ENCODE data around the gene KCNK18. TPM values are rescaled to one million over a fixed set of nuclear protein-coding genes. Genes with fewer than 3 reads are reported as not detected.
"Not testable (repeated sequence)": the region's sequence is repeated elsewhere in the genome, so short reads cannot be mapped to it uniquely, and the experiment has no call there.

KCNK18 gene
- total RNA-seq, 1 donor from 2014 or later = not detected

DNA sequence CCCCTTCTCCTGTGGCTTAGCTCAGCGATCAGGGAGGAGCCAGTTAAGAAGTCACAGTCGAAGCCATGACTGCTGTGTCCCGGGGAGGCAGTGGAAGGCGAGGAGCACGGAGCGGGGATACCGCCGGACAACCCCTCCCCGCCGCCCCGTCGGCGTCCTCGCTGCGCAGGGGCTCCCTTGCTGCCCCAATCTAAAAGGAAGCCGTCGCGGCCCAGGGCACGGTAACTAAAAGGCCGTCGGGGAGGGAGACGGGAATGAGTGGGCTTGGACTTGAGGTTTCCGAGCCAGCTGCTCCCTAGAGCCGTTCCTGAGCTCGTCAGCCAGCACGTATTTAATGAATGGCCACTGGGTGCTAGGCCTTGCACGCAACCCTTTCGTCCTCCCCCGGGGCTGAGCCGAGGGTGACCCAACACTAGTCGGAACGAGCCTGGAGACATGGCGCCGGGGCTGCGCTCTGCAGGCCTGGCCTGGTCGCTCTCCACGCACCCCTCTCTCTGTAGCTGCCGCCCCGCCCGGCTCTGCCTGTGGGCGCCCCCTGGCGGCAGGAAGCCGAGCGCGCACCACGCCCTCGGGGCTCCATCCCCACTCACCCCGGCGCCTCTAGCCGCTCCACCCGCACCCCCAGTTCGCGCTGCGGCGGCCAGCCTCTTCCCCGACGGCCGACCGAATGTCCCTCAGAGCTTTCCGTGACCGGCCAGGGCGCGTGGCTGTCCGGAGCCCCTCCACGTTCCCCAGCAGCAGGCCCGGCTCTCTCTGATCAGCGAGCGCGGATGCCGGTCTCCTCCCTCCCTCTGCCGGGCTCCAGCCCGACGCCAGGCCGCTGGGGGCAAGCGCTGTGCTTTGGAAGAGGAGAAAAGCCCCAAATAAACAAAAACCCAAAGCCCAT is 29.3 kb upstream of the KCNK18 start:
- DNase-seq (peak; percentile 78), ATAC-seq (ENCODE audit: poor library complexity) (peak; percentile 93)
- intact Hi-C loops (cut with DNase I) = no loop called here

DNA sequence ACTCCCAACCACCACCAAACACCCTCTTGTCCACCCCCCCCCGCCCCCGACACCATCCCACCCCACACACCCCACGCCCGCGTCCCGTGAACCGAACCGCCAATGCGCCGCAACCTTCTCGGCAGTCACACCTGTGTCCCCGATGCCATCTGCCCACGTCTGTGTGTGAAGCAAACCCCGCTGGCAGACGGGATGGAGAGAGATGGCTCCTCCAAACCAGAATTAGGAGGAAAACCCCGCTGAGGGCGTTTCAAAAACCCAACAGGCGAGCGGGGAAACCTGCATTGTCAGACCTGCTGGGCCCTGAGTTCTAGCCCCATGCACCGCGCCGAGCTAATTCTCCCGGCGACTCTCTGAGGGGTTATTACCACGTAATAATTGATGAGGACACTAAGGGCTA is 28.6 kb upstream of the KCNK18 start:
- ATAC-seq (ENCODE audit: poor library complexity) (no peak), DNase-seq (no peak)
- intact Hi-C loops (cut with DNase I) = no loop called here

DNA sequence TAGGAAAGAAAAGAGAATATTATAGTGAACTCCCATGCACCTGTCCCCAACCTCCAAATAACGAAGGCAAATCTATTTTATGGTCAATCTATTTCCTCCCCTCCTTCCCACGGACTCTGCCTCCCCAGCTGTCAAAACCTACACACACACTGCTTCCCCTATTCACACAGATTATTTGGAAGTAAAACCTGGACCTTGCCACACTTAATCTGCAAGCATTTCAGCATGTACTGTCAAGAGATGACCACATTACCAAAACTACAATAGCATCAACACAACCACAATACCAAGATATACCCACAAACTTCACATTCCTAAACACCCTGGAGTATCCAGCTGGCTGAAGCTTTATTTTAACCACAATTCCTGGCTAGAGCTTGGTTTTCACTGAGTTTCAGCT is 27.8 kb upstream of the KCNK18 start:
- ATAC-seq (ENCODE audit: poor library complexity) = no peak
- intact Hi-C loops (cut with DNase I) = no loop called here

DNA sequence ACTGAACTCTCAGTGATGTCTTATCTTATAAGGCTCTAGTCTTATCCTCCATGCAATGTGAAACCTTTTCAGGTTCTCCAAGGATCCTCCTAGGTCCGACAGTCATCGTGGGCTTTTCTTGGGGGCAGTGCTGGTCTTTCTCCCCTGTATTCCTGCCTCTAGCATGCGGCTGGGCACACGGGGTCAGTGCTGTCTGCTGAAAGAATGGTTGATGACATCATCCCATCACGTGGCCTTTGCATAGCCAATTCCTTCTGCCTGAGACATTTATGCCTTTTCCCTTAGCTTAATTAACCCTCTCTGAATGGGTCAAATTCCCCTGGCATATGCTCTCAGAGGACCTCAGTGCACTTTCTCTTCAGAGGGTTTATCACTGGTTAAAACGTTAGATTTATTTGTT is 27.0 kb upstream of the KCNK18 start:
- no peak for ATAC-seq (ENCODE audit: poor library complexity)
- intact Hi-C loops (cut with DNase I) = loop anchor here (5.0 kb wide), 1 partner anchor 488 kb away; no protein-coding TSS in a partner anchor

More for the DNA sequence above, 27.8 kb upstream of the KCNK18 start:
- no peak for DNase-seq

GRCh38 chr10:117174439-117175214 is 22.7 kb upstream of the KCNK18 start:
- peak; percentile 97 for ATAC-seq (ENCODE audit: poor library complexity)
- intact Hi-C loops (cut with DNase I) = loop anchor here (5.0 kb wide), 1 partner anchor 492 kb away; no protein-coding TSS in a partner anchor
- DNase-seq = peak; percentile 76

More for the DNA sequence above, 27.0 kb upstream of the KCNK18 start:
- no peak for DNase-seq

GRCh38 chr10:117175215-117175900 is 21.9 kb upstream of the KCNK18 start:
- intact Hi-C loops (cut with DNase I) = no loop called here
- DNase-seq (peak; percentile 54), ATAC-seq (ENCODE audit: poor library complexity) (peak; percentile 55)

DNA sequence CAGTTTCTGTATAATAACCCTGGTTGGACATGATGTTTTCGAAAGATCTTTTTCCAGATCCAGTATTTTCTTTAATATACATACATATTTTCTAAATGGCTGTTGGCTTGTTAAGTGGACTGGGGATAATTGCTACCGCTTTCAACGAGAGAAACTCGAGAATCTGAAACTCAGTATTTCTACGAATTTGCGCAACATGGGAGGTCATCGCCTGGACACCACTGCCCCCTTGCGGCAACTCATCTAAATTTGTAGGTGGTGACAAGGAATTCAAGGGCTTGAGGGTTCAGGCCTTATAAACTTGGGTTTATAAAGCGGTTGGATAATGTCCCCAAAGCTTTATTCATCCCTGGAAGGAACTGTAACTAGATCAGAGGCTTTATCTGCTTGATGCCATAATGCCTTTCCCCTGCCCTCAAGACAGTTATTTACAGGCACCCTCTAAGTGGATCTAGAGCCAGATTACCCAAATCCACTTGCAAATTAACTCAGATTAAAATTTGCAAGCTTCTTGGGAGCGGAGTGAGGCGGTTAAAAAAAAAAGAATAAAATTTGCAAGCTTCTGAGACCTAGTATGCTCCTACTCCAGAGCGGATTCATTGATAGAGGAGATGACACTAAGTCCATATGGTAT is 21.3 kb upstream of the KCNK18 start:
- ATAC-seq (ENCODE audit: poor library complexity) = peak; percentile 86

GRCh38 chr10:117178190-117178589 is 19.1 kb upstream of the KCNK18 start:
- no peak for ATAC-seq (ENCODE audit: poor library complexity)
- intact Hi-C loops (cut with DNase I) = no loop called here

More for the DNA sequence above, 21.3 kb upstream of the KCNK18 start:
- intact Hi-C loops (cut with DNase I) = loop anchor here (2.0 kb wide), 1 partner anchor 379 kb away; no protein-coding TSS in a partner anchor
- DNase-seq = peak; percentile 86

GRCh38 chr10:117184296-117184695 is 13.0 kb upstream of the KCNK18 start:
- ATAC-seq (ENCODE audit: poor library complexity) = no peak
- DNase-seq = no peak
- intact Hi-C loops (cut with DNase I) = no loop called here

More at GRCh38 chr10:117178190-117178589, 19.1 kb upstream of the KCNK18 start:
- no peak for DNase-seq

- DNase-seq (no peak), ATAC-seq (ENCODE audit: poor library complexity) (no peak)
- intact Hi-C loops (cut with DNase I) = no loop called here
Observed at GRCh38 chr10:117184821-117185220, 12.5 kb upstream of the KCNK18 start.

DNA sequence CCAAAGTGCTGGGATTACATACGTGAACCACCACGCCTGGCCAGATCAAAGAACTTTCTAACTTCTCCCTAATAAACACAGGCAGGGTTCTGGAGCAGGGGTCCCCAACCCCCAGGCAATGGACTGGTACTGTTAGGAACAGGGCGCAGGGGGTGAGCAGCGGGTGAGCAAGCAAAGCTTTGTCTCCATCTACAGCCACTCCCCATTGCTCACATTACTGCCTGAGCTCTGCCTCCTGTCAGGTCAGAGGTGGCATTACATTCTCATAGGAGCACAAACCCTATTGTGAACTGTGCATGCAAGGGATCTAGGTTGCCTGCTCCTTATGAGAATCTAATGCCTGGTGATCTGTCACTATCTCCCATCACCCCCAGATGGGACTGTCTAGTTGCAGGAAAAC is 11.5 kb upstream of the KCNK18 start:
- ATAC-seq (ENCODE audit: poor library complexity); DNase-seq; intact Hi-C loops (cut with DNase I): not testable (repeated sequence)

- intact Hi-C loops (cut with DNase I) = no loop called here
- ATAC-seq (ENCODE audit: poor library complexity) (no peak), DNase-seq (no peak)
Observed at GRCh38 chr10:117186832-117187615, 10.3 kb upstream of the KCNK18 start.

DNA sequence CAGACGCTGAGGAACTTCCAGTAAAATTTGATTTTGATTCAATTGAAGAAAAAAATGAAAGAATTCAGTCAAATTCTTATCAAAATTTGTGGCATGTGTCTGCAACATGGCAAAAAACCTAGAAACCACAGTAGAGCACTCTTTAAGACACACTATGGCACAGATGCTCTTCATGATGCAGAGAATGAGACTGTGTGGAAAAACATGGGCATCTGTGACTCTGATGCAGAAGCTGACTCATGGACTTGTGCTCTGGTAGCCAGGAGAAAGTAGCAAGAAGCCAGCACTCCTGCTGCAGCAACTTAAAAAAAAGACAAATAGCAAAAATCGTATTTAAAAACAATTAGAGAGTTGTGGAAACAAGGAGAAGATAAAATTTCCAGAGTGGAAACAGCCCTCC is 8.9 kb upstream of the KCNK18 start:
- intact Hi-C loops (cut with DNase I) = no loop called here
- ATAC-seq (ENCODE audit: poor library complexity) = no peak
- DNase-seq = no peak

- ATAC-seq (ENCODE audit: poor library complexity) = no peak
Observed at GRCh38 chr10:117189557-117189956, 7.7 kb upstream of the KCNK18 start.

GRCh38 chr10:117198088-117198487 is 799 bp downstream of the KCNK18 start:
- no peak for DNase-seq
- ATAC-seq (ENCODE audit: poor library complexity) = no peak
- intact Hi-C loops (cut with DNase I) = no loop called here

More at GRCh38 chr10:117189557-117189956, 7.7 kb upstream of the KCNK18 start:
- intact Hi-C loops (cut with DNase I) = no loop called here
- DNase-seq = no peak

DNA sequence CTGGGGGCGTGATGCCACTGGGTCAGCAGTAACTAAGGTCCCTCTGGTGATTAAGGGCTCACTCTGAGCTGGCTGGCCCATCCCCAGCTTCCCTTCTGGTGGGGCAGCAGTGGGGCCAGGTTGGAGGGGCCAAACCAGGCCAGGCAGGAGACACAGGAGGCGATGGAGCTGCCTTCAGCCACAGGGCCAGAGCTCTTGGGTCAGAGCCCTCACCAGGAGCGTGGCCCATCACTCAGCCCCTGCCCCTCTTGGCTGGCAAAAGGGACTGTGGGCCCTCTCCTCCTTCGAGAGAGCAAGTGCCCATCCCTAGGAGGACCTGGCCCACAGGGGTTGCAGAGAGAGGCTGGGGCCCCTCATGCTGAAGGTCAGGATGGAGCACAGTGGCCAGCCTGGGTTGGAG is 4.5 kb downstream of the KCNK18 start:
- ATAC-seq (ENCODE audit: poor library complexity) (no peak), DNase-seq (no peak)
- intact Hi-C loops (cut with DNase I) = no loop called here

DNA sequence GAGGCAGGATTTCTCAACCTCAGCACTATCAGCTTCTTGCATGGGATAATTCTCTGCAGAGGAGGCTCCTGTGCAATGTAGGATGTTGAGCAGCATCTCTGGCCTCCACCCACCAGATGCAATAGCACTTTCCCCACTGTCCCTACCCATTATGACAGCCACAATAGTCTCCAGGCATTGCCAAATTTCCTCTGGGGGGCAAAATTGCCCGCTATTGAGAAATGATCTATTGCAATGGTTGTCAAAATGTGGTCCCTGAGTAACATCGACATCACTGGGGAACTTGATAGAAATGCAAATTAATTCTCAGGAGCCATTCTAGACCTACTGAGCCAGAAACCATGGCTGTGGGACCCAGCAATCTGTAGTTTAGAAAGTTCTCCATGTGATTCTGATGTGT is 7.0 kb downstream of the KCNK18 start:
- intact Hi-C loops (cut with DNase I) = no loop called here
- DNase-seq = no peak
- ATAC-seq (ENCODE audit: poor library complexity) = no peak

DNA sequence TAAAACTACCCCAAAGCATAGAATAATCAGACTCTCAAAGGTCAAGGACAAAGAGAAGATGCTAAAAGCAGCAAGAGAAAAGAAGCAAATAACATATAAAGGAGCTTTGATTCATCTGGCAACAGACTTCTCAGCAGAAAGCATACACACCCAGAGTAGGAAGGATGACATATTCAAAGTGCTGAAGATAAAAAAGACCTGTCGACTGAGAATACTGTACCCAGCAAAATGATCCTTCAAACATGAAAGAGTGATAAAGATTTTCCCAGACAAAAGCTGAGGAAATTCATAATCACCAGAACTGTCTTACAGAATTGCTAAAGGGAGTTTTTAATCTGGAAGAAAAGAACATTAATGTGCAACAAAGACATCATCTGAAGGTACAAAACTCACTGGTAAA is 14.9 kb downstream of the KCNK18 start:
- ATAC-seq (ENCODE audit: poor library complexity) = no peak
- intact Hi-C loops (cut with DNase I) = loop anchor here (10.0 kb wide), 1 partner anchor 113 kb away; no protein-coding TSS in a partner anchor

More for the DNA sequence above, 14.9 kb downstream of the KCNK18 start:
- DNase-seq = no peak

Measured in Right ventricle myocardium superior (tissue), 1 donor.